Central memory CD4-positive, alpha-beta T cell (primary cell): ENCODE results near the gene GP1BB.
A peak's percentile ranks its signal among the peaks of the same experiment; 100 is the strongest.

Experiments used
- DNase-seq: peaks from one replicate; pipeline ENCODE4 v3.0.0; 2022

GP1BB gene

DNA sequence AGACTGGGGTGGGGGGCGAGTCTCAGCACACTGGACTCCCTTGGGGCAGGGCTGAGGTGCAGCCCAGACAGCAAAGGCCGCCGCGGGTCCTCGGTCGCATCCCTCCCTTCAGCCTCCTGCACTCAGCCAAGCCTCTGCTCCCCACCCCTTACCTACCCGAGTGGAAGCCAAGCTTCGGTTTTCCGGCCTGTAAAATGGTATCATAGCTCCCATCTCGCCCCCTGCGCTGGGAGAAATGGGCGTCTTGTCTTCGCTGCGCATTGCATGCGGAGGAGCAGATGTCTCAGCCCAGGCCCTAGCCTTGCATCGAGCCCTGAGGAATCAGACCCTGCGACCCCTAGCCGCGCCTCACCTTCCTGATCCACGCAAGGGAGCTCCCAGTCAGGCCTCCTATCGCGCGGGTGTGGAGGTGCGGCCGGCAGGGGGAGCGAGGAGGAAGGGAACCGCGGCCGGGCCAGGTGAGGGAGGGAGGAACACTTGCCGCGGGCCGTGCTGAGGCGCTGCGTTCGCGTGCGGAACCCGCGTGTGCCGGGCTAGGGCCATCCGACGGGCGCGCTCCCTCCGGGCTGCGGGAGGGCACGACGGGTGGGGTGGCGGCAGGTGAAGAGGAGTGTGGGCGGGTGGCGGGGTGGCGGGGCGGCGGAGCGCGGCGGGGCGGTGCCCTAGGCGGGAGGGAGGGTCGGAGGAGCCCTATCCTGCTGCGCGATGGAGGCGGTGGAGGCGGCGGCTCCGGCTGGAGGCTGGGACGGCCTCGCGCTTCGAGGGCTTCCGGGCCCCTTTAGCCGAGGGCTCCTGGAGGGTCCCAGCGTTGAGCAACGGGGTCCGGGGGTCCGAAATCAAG lies 33.2 kb downstream of the GP1BB start:
- peak; percentile 63 for DNase-seq

DNA sequence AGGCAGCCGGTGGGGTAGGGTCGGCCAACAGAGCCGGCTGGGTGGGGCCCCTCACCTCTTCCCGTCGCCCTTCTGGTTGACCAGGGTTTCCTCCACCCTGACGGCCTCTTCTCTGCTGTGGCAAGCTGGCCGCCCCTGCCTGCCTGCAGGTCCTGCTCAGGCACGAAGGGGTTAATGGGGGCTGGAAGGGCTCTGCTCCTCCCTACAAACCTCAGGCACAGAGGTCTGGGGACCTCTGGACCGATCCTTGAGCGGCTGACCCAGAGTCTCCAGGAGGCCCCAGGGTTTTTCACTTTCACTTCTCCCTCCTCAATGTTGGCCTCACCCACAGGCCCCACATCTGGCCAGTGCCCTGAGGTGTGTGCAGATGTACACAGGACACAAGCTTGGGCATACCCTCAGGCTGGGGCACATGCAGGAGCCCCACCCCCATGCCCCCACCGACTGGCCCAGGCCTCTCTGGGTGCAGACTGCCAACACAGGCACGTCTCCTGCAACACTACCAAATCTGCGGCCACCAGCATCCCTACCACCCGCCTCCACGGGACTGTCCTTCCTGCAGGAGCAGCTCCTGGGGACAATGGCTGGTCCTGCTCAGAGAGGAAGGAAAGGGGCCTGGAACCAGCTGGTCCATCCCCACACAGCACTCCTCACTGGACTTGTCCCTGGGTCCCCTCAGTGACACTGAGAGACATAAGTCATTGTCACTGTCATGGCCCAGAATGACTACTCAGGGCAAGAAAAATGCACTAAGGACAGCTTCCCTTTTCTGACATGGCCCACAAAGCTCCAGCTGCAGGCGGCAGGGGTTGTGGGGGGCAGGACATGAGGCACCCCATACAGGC lies 34.0 kb downstream of the GP1BB start:
- DNase-seq: no peak

DNA sequence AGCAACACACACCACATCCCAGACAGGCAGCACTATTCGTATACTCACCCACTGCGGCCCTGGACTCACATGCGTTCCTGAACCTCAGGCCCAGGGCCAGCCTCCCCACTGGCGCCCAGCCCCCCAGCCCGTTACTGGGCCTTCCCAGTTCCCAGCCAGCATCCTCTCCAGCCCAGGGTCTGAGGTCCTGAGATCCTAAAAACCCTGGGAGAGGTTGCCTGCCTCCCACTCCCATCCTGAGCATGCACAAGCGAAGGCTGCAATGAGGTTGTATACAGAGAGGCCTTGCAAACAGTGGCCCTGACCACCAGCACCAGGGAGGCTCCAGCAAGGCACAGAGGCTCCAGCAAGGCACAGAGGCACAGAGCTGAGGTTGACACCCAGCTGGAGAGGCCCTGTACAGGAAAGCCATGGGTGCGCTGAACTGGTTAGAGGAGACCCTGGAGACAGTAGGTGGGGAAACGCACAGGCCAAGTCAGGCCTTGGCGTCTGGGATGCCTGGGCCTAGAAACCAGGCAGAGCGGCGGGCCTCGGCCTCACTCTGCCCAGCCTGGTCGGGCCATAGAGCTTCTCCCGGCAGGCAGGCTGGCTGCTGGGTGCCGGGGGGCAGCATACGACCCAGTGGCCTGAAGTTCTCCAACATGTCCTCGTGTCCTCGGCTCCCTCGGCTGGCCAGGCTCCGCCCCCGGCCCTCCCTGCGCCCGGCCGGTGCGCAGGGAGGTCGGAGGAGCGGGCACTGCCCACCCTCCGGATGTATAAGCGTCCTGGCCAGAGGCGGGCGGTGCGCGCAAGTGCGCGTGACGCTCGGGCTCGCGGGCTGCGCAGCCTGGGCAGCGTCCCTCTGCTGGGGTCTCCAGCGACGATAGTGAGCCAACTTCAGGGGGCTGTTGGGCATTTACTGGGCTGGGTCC lies 34.9 kb downstream of the GP1BB start:
- no peak for DNase-seq

DNA sequence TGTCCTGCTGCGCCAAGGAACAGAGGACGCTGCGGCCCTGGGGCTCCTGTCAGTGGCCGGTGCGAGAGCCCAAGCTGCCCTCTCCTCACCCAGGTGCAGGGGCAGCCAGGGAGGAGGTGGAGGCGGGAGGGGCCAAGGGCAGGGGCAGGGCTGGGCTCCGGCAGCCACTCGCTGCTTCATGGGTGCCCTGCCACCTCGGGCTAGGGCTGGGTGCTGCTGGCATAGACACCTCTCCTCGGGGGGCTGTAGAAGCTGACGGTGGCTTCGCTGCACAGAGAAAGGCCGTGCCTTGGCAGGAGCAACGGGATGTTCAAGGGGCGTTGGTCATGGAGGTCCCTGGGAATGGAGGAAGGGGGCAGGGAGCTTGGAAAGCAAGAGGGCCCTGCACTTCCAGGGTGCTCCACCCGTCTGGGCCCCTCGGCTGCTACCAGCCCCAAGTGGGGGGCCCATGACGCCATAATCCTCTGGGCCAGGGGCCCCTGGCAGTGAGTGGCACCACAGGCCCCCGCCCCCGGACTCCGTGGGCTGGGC lies 35.6 kb downstream of the GP1BB start:
- no peak for DNase-seq

DNA sequence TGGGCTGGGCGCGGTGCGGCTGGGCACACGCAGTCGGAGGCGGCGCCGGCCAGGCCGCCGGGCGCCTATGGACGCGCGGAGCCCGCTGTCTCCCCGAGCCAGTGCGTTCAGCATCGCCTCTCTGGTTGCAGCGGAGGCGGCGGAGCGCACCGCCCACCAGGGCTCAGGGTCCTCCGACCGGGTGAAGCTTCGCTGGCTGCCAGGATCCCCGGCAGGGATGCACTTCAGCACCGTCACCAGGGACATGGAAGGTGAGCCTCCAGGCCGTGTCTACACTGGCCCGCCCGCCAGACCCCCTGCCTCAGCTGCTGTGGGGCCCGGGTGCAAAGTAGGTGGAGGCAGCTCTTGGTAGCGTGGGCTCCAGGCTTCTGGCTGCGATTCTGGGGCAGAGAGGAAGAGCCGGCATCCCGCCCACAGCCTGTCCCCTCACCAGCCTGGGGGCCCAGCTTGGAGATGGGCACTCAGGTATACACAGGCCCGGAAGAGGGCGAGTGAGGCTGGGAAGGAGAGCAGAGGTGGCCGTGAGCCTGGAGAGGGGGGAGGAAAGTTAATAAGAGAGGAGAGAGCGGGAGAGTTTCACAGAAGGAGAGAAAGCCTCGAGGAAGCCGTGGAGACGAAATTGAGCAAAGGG lies 36.2 kb downstream of the GP1BB start:
- DNase-seq: no peak

DNA sequence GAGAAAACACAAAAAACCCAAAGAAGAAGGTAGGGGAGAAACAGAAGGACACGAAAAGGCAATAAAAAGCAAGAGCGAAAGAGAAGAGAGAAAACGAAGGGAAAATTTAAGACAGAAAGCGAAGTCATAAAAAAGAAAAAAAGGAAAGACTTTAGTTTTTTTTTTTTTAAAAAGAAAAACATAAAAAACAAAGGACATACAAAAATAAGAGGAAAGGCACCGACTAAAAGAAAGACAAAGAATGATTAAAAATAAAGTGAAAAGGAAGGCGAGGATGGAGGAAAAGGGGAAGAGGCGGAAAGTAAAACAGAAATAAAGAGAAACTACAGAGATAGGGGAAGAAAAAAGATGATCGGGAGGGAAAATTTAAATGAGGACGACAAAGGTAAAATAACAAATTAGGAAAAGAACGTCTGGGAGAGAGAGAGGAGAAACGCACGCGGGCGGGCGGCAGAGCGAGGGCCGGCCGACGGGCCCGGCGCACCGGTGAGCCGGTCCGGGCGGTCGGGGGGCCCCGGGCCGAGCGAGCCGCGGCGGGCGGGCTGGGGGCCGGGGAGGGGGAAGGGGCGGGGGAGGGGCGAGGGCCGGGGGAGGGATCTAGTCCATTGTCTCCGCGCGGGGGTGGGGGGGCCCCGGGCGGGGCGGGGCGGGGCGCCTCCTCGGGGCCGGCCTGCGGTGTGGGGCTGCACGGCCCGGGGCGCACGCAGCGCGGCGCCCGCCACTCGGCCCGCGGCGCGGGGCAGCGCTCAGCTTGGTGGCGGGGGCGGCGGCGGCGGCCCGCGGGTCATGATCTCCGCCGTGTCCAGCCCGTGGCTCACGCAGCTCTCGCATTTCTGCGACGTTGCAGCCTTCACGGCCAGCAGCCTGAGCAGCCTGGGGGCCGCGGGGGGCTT lies 37.0 kb downstream of the GP1BB start, which contains the start of gene TBX1:
TSS of gene TBX1 (plus strand) at position 721 of the 893 bp plus-strand sequence. CDS start at position 787, 66 bp downstream.
- no peak for DNase-seq

DNA sequence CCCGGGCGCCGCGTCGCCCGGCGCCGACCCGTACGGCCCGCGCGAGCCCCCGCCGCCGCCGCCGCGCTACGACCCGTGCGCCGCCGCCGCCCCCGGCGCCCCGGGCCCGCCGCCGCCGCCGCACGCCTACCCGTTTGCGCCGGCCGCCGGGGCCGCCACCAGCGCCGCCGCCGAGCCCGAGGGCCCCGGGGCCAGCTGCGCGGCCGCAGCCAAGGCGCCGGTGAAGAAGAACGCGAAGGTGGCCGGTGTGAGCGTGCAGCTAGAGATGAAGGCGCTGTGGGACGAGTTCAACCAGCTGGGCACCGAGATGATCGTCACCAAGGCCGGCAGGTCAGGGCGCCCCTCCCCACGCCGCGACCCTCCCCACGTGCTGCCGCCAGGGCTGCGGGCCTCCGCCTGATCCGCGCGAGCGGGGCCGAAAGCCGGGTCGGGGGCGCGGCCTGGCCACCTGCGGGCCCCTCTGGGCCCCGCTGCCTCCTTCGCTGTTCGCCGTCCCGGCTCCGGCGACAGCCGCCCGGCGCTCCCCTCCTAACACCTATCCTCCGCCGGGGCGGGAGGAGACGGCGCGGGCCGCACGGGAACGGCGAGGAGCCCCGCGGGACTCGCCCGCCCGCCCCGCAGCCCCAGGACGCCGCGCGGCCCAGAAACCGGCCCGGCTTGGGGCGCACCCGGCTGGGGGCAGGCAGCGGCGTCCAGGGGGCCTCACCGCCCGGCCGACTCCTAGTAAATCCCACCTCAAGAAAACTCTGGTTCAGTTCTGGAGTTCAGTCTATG lies 37.8 kb downstream of the GP1BB start:
- DNase-seq: no peak

DNA sequence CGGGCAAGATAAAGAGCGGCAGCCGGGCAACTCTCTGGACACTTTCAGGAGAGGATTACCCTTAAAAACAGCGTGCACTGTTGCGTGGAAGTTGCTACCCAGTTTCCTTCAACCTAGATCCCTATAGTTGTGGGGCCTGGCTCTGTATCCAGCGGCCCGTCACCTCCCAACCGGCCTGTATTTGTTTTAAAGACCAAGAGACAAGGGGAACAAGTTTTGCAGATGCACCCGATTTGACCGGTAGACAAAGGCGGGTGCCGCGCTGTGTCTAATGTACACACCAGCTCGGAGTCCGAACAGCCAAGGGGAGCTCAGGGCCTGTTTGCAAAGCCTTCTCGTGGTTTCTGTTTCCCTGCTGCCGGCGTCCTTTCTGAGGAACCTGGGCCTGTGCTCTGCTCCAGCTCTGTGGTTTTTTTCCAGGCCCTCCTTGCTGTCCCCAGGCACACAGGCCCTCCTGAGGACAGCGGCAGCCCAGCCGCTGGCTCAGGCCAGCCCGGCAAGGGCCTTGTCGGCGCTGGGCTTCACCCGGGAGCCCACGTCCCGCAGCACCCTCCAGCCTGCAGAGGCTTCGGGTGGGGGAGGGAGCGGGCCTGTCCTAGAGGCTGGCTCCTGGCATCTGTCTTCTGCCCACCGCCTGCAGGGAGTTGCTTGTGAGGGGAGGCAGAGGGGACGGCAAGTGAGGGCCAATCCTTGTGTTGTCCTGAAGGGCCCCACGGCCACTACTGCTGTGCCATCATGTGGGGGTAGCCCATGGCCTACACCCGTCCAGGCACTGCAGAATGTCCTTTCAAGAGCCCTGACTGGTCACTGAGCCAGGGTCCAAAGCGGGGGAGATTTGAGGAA lies 38.6 kb downstream of the GP1BB start:
- no peak for DNase-seq

DNA sequence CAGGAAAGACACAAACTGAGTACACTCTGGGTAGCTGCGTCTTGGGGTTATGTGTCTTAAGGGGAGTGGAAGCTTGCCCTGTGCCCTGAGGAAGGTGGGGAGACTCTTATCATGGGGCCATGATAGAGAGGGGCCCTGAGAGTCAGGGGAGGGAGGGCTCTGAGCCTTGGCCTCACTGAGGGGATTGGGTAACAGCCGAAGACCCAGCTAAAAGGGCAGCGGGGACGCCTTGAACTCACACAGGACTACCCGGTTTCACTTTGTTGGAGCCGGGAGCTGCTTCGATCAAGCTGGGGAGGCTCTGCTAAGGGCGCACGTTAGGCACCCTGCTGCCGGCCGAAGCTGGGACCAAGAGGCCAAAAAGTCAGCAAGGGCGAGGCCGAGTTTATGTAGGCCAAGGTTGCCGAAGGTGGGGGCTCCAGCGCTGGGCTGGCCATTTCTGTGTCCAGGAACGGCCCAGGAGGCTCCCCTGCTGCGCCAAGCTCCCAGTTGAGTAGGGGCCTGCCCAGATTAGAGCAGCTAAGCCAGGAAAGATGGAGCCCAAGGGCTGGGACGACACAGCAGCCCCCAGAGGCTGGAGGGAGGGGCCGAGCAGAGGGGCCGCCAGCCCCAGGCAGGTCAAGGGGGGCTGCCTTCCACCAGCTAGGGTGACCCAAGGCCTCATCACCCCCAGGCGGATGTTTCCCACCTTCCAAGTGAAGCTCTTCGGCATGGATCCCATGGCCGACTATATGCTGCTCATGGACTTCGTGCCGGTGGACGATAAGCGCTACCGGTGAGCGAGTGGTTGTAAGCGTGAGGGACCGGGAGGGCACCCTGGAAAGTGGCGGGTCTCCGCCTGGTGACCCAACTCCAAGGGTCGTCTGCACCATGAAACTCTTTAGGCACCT lies 39.5 kb downstream of the GP1BB start:
- no peak for DNase-seq

DNA sequence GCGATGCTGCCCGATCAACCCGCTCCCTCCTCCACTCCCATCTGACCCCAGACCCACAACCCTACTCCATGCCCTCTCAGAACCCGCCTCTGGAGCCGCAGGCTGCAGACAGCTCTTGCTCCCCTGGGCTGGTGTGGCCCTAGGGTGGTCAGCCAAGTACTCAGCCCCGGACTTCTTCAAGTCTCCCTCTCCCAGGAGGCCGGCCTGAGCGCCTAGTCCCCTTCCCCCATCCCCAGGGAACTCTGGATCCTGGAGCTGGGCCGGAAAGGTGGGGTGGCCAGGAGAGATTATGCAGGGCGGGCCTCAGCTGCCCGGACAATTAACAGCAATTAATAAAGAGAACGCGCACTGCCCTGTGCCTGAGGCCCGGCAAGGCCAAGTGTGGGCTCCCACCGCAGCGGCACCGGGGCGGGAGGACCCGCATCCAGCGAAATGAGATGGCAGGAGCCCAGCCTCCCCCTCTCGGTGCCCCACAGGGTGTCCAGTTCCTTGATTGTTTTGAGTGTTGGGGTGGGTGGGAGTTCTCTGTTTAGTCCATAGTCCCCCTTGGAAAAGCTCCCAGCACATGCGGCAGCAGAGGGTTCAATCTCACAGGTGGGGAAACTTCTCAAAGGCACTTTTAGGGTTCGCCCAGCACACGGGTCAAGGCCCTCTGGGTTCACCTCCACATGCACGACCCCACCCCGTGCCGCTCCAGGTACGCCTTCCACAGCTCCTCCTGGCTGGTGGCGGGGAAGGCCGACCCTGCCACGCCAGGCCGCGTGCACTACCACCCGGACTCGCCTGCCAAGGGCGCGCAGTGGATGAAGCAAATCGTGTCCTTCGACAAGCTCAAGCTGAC lies 40.3 kb downstream of the GP1BB start:
- no peak for DNase-seq

DNA sequence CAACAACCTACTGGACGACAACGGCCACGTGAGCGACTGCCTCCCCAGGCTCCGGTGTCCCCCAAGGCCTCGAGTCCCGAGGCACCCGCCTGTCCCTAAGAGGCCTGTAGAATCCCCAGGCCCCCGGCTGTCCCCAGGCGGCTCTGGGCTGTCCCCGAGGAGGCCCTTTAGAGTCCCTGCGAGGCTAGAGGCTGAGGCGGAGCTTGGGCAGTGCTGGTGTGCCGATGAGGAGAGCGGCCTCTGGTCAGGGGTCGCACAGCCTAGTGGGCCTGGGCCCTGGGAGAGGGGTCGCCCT lies 40.9 kb downstream of the GP1BB start:
- no peak for DNase-seq

DNA sequence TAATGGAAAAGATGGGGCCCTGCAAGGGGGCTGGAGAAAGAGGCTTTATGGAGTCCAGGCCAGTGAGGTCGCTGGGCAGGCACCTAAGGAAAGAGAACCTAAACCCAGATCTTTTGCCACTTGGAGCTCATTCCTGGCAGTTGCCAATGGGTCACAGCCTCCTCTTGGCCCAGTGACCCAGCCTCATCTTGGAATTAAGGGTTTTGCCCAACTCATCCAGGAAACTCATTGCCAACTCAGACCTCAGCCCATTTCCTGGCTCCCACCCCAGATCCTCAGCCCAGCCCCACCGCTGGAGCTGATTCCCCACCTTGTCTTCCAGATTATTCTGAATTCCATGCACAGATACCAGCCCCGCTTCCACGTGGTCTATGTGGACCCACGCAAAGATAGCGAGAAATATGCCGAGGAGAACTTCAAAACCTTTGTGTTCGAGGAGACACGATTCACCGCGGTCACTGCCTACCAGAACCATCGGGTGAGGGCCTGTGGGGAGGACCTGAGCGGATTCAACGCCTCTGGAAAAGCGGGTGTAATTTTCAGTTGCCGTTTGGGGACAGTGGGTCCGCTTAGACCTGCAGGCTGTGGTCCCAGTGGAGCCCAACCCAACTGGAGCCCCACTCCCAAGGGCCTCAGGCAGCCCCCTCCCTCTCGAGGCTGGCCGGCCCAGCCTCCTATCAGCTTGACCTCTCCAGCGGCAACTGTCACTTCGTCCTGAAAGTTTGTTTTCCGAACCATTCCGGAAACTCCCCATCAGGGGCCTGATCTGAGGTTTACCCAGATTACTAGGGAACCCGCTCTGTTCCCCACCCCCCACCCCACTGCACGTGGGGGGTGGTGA lies 41.5 kb downstream of the GP1BB start:
- DNase-seq: no peak

DNA sequence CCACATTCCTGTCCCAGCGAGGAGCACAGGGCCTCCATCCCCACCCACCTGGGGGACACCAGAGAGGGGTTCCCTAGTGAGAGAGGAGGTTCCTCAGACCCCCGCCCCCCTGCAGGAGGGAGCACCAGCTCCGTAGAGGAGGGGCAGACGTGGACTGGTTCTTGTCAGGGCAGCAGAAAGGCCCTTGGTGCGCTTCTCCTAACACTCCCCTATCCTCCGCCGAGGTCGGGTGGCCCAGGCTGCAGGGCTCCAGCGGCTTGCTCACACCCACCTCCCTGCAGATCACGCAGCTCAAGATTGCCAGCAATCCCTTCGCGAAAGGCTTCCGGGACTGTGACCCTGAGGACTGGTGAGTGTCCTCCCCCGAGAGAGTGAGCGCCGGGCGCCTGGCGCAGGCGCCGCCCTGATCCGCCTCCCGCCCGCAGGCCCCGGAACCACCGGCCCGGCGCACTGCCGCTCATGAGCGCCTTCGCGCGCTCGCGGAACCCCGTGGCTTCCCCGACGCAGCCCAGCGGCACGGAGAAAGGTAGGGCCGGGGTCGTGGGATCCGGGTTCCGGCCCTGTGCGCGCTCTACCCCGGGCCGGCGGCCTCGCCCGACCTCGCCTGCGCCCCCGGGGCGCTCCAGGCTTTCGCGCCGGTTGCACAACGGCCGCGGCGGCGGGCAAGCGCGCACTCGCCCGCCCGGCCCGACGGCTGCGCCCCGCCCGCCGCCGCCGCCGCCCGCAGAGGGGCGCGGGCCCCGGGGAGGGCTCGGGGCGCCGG lies 42.3 kb downstream of the GP1BB start:
- no peak for DNase-seq

DNA sequence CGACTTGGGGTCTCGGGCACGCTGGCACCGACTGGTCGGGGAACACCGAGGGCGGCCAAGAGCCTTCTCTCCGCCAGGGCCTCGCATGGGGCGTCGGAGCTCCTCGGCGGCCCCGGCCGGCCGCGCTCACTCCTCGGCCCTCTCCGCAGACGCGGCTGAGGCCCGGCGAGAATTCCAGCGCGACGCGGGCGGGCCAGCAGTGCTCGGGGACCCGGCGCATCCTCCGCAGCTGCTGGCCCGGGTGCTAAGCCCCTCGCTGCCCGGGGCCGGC lies 42.8 kb downstream of the GP1BB start:
- DNase-seq: no peak

DNA sequence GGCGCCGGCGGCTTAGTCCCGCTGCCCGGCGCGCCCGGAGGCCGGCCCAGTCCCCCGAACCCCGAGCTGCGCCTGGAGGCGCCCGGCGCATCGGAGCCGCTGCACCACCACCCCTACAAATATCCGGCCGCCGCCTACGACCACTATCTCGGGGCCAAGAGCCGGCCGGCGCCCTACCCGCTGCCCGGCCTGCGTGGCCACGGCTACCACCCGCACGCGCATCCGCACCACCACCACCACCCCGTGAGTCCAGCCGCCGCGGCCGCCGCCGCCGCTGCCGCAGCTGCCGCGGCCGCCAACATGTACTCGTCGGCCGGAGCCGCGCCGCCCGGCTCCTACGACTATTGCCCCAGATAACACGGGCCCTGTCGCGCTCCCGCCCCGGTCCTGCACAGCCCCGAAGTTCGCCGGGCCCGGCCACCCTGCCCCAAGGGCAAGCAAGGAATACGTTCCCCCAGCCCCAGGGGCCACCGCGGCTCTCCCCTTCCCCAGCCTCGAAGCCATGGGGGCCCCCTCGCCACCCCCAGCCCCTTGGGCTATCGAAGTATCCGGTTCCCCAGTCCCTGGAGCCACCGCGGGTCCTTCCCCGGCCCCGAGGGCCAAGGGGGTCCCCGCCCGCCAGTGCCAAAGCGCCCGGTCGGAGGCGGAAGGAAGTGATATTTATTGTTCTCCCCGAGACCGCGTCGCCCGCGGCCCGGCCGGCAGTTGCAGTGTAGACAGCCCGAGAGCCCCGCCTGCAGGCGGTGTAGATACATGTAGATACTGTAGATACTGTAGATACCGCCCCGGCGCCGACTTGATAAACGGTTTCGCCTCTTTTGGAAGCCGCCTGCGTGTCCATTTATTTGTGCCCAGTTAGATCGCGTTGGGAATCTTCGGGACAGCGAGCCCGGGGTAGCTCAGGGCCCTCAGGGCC lies 43.4 kb downstream of the GP1BB start:
- peak; percentile 20 for DNase-seq
